Common myeloid progenitor, CD34-positive (primary cell): Measurements from ENCODE around the gene ZFHX3.

Source experiments
- CTCF ChIA-PET: fragments of 350-600 bp; sonication (Branson Sonifier 250); formaldehyde crosslinking; loops from one replicate; lab custom pipeline; 2021; ENCODE audit warnings: antibody characterized with exemption; lab: Charles Lee
- POLR2A ChIA-PET: fragments of 350-600 bp; sonication (Branson Sonifier 250); formaldehyde crosslinking; loops from one replicate; lab custom pipeline; 2021; ENCODE audit warnings: antibody characterized with exemption; lab: Charles Lee
- DNase-seq, 3 donors: peaks; one replicate each; pipeline versions ENCODE4 v3.0.0 to v3.0.0-alpha.2; 2013
- H3K27ac ChIP-seq, 2 experiments: 1 replicate in 1 of 2; 2 replicates in 1 of 2; pipeline ENCODE4 v1.7.0; 2013; ENCODE audit warnings: inconsistent platforms in 2 of 2, low read length in 2 of 2, mild to moderate bottlenecking in 2 of 2, low read depth in 1 of 2, moderate library complexity in 1 of 2; ENCODE audit not compliant: severe bottlenecking in 2 of 2, insufficient read depth in 1 of 2, poor library complexity in 1 of 2
- H3K27me3 ChIP-seq, 5 experiments: replicated peaks in 2 of 5; 1 replicate in 3 of 5; 2 replicates in 2 of 5; pipeline versions ENCODE4 v1.6.1 to v1.7.0; 2013; ENCODE audit warnings: low read length in 4 of 5, mild to moderate bottlenecking in 2 of 5, moderate library complexity in 2 of 5, inconsistent platforms in 1 of 5; ENCODE audit not compliant: insufficient read depth in 5 of 5, control insufficient read depth in 4 of 5
- H3K36me3 ChIP-seq, 4 experiments: 1 replicate in 2 of 4; 2 replicates in 2 of 4; pipeline versions ENCODE4 v1.6.1 to v1.7.0; 2013; ENCODE audit warnings: low read length in 3 of 4, control low read depth in 1 of 4, mild to moderate bottlenecking in 1 of 4; ENCODE audit not compliant: control insufficient read depth in 4 of 4, insufficient read depth in 4 of 4
- H3K4me1 ChIP-seq, 4 experiments: 1 replicate in 3 of 4; 2 replicates in 1 of 4; pipeline versions ENCODE4 v1.6.1 to v1.7.1; 2013; ENCODE audit warnings: low read length in 3 of 4, mild to moderate bottlenecking in 3 of 4, control low read depth in 1 of 4, inconsistent platforms in 1 of 4, moderate library complexity in 1 of 4; ENCODE audit not compliant: control insufficient read depth in 4 of 4, insufficient read depth in 4 of 4; ENCODE audit errors: control extremely low read depth in 1 of 4
- H3K4me3 ChIP-seq, 7 experiments: 1 replicate in 4 of 7; 2 replicates in 3 of 7; pipeline versions ENCODE4 v1.5.1 to v1.7.0; 2013; ENCODE audit warnings: mild to moderate bottlenecking in 7 of 7, low read length in 6 of 7, moderate library complexity in 6 of 7, inconsistent platforms in 2 of 7, low read depth in 2 of 7, control low read depth in 1 of 7; ENCODE audit not compliant: insufficient read depth in 4 of 7, control insufficient read depth in 1 of 7; ENCODE audit errors: extremely low read depth in 1 of 7
- H3K9me3 ChIP-seq, 5 experiments: 1 replicate in 4 of 5; 2 replicates in 1 of 5; pipeline versions ENCODE4 v1.6.1 to v1.7.1; 2013; ENCODE audit warnings: low read length in 4 of 5, mild to moderate bottlenecking in 2 of 5, inconsistent platforms in 1 of 5, low read depth in 1 of 5, moderate library complexity in 1 of 5; ENCODE audit not compliant: control insufficient read depth in 4 of 5, insufficient read depth in 2 of 5; ENCODE audit errors: control extremely low read depth in 1 of 5
- WGBS: methylation state at CpG from one replicate; pipeline ENCODE4 v1.1.5; 2013; ENCODE audit not compliant: insufficient coverage; 5-methylcytosine and 5-hydroxymethylcytosine counted together

Gene ZFHX3

DNA sequence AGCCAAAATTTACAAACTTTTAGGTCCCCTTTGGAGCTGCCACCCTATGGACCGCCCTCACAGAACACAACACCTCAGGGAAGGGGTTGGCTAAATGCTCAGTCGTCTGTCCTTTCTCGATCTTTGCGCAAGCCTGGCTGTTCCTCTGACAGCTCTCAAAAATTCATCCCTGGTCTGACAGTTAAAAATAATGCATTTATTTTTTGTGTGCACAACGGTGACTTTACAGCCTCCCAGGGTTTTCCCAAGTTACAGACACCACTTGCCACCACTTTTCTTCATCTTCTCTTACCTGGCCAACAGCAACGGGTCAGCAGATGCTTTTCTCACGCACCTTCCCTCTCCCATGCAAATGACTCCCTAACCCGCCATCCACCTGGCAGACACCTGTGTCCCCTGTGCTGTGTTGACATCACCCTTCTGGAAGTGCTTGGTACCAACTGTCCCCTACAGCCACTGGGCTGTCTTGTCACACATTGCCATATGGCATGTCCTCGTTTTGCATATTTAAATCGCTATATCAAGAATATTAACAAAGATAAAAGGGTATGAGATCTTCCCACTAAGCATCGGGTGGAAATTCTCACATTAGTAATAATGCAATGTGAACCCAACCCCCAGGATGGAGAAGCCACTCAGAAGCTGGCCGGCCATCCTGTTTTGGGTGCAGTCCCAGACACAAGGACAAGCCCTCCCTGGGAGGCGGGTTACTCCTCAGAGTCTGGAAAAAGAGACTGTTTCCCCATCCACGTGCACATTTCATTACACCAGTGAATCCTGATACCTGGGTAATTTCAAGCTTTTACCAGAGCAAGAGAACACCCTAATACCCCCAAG is 187.0 kb downstream of the ZFHX3 start:
- WGBS: 95% methylated on average over 12 of the region's 14 CpGs
- POLR2A ChIA-PET: no interaction called here

DNA sequence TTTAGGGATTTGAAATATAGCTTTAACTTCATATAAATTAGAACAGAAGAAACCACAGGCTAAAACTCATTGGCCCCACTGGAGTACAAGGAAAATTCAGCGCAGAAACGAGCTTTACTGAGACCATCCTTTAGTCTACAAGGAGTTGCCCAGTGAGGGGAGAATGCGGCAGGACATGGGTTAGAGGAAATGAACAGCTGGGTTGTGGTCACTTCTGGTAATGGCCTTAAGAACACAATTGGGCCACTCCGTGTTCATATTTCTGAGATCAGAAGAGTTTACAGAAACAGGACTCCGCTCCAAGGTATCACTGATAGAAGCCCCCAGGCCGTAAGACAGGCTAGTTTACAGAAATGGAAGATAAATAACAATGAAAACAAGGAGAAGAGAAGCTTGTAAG is 188.3 kb downstream of the ZFHX3 start:
- H3K9me3 ChIP-seq: no peaks in the 10 kb centered on the region
- H3K27me3 ChIP-seq: no peaks in the 10 kb centered on the region
- POLR2A ChIA-PET: interaction anchor here (0.6 kb wide), 1 partner anchor 377 kb away, joined by 3 read pairs; no protein-coding TSS in a partner anchor
- H3K4me3 ChIP-seq: no peak overlapping the region
- WGBS: 90% methylated on average over 6 of the region's 6 CpGs
- no peak overlapping the region for H3K27ac ChIP-seq
- CTCF ChIA-PET: interaction anchor here (1.2 to 2.4 kb wide), 4 partner anchors 13 to 97 kb away, joined by 3 to 7 read pairs (median 4); no protein-coding TSS in a partner anchor
- no peaks in the 10 kb centered on the region for H3K36me3 ChIP-seq
- peaks cover 0 to 15% (median 2%) of the 10 kb centered on the region in 4 experiments for H3K4me1 ChIP-seq
- DNase-seq: no peak

More for the DNA sequence above, 187.0 kb downstream of the ZFHX3 start:
- no peak for DNase-seq
- Histone ChIP-seq H3K27me3 (no peaks in the 10 kb centered on the region), H3K4me3 (no peak overlapping the region), H3K9me3 (no peaks in the 10 kb centered on the region), H3K36me3 (peaks cover 0 to 7% (median 2%) of the 10 kb centered on the region in 4 experiments), H3K4me1 (peaks cover 0 to 10% (median 2%) of the 10 kb centered on the region in 4 experiments), H3K27ac (no peak overlapping the region)
- CTCF ChIA-PET: interaction anchor here (1.0 to 2.4 kb wide), 3 partner anchors 13 to 32 kb away, joined by 3 to 7 read pairs (median 3); no protein-coding TSS in a partner anchor

DNA sequence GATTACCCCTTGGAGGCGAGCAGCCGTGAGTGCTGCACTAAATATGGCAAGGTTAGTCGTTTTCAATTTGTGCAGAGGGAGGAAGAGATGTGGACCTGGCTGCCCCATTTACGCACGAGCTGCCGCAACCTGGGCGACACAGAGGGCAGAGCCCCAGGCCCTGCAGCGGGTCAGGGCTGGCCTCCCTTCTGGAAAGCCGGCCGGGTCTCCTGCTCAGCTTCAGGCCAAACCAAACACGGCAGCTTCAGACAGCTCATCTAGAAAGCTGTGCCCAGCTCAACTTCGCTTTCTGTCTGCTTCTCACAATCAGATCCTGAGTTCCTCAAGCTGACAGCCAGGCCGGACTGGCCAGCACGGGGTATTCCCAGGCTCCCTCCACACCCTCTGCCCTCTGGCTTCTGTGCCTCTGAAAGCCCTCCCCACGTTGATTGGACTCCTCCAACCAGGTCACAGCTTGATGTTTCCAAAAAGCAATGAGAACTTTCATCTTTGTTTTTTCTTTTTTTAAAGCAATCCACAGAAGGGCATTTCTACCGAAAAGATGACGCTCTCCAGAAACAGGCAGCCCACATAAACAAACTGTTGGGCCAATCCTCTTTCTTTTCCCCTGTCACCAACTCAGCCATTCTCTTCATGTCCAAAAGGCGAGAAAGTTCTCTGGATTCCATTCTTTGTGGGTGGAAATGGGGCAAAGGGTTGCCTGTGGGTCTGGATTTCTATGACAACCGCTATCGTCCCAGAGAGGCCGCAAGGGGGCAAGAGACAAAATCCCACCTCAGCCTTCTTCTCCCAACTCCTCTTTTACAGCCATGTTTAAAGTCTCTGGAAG is 189.0 kb downstream of the ZFHX3 start:
- CTCF ChIA-PET: interaction anchor here (1.2 to 2.4 kb wide), 4 partner anchors 12 to 98 kb away, joined by 3 to 7 read pairs (median 4); no protein-coding TSS in a partner anchor

DNA sequence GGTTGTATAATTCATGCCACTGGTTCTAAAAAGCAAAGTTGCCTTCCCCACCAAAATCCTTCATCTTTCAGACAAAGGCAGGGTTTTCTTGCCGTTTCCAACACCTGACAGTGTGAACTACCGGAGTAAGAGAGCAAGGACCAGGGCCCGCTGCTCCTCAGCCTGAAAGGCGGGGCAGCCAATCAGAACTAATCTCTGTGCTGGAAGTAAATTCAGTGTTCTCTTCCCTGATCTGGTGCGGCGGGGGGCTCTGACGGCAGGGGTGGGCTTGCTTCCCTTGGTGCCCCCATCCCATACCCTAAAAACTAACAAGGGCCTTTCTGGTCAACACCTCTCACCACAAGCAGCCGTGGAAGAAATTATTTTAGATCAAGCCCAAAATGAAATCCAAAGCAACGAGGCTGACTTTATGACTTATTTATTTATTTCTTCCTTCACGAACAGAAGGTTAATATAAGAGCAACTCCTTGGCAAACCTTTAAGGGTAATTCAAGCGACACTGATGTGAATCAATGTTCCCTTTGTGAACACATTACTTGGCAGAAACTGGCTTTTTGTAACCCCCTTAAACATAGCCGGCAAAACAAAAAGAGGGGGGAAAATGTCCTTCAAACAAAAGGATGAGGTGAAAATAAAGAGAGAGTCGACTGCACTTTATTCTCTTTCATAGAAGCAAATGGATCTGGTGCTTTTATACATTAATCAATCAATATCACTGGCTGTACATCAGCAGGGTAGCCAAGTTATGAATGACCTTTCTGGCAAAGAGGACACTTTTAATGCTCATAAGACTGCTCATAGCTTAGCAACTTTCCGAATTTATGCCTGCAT is 189.9 kb downstream of the ZFHX3 start:
- ChIA-PET CTCF (interaction anchor here (0.6 to 3.3 kb wide), 9 partner anchors 11 to 339 kb away, joined by 3 to 25 read pairs (median 5); no protein-coding TSS in a partner anchor), POLR2A (interaction anchor here (1.3 kb wide), 1 partner anchor 9 kb away, joined by 3 read pairs; no protein-coding TSS in a partner anchor)
- H3K27me3 ChIP-seq: no peaks in the 10 kb centered on the region
- H3K36me3 ChIP-seq: no peaks in the 10 kb centered on the region
- no peak overlapping the region for H3K27ac ChIP-seq
- 97% methylated on average over 7 of the region's 14 CpGs for WGBS
- DNase-seq: no peak
- H3K9me3 ChIP-seq: no peaks in the 10 kb centered on the region
- H3K4me1 ChIP-seq: peaks cover 8 to 29% (median 13%) of the 10 kb centered on the region in 4 experiments
- no peak overlapping the region for H3K4me3 ChIP-seq

More for the DNA sequence above, 189.0 kb downstream of the ZFHX3 start:
- Histone ChIP-seq H3K4me1 (peaks cover 5 to 22% (median 7%) of the 10 kb centered on the region in 4 experiments), H3K4me3 (no peak overlapping the region), H3K27me3 (no peaks in the 10 kb centered on the region), H3K36me3 (no peaks in the 10 kb centered on the region), H3K9me3 (no peaks in the 10 kb centered on the region), H3K27ac (no peak overlapping the region)
- DNase-seq: no peak
- WGBS: 98% methylated on average over 16 of the region's 21 CpGs
- POLR2A ChIA-PET: interaction anchor here (0.6 to 1.3 kb wide), 2 partner anchors 10 to 378 kb away, joined by 3 read pairs; no protein-coding TSS in a partner anchor

- Histone ChIP-seq H3K4me3 (no peak overlapping the region), H3K27ac (no peak overlapping the region), H3K36me3 (no peaks in the 10 kb centered on the region), H3K4me1 (peaks cover 8 to 39% (median 13%) of the 10 kb centered on the region in 4 experiments), H3K9me3 (no peaks in the 10 kb centered on the region), H3K27me3 (no peaks in the 10 kb centered on the region)
- ChIA-PET POLR2A (no interaction called here), CTCF (interaction anchor here (0.7 to 3.3 kb wide), 16 partner anchors 9 to 340 kb away, joined by 3 to 25 read pairs (median 4); no protein-coding TSS in a partner anchor)
- DNase-seq: peak in 2 of 3 donors; percentile 43 to 58
- WGBS: 100% methylated on average over 1 of the region's 1 CpG
Observed at GRCh38 chr16:72856797-72857196, 191.1 kb downstream of the ZFHX3 start.
